ENCODE measurements around the gene DIO2.

DIO2 gene

DNA sequence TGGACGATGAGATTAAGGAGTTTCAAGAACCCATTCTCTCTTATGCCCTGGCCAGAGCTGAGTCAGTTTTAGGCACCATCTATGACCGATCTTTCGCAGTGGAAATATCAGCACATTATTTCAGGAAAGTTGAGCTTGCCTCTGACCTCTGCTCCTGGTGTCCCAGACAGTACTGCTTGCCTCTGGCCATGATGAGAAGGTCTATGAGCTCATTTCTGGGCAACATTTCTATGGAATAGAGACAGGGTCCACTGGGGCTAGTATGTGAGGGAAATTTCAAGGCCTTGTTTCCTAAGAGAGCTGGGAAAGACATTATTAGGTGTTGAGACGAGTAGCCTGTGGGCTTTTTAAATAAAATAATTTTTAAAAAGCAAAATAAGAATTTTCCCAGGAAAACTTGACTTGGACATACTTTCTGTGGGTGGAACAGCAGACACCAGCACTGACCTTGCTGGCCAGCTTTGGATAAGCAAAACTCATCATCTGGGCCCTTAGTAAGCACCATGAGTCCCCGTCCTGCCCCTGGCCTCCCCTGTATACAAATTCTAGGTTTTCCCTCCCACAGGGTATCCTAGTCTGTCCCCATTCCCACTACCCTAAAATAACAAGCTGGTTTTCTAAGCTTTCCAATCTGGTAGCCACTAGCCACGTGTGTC is 43.4 kb downstream of the DIO2 start:
- no peak for DNase-seq

- DNase-seq: no peak
These were observed 46.1 kb downstream of the DIO2 start for GRCh38 chr14:80164991-80165721.

GRCh38 chr14:80152763-80153162 is 58.5 kb downstream of the DIO2 start:
- no peak for DNase-seq

- no peak for DNase-seq
These were observed 59.1 kb downstream of the DIO2 start for GRCh38 chr14:80152166-80152565.

DNA sequence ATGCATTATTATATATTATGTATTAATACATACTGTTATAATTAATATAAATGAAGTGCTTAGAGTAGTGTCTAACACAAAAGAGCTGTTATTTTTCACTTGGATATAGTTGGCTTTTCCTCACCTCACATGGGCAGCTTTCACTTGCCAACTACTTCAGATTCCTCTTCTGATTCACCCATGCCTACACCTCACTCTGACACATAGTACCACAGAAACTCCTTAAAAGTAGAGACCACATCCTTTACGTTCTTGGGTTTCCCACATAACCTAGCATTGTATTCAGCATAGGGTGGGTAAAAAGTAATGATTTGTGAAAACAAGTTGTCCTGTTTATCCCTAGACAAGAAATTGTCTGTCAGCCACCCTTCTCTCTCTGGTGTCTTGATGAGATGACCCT is 61.0 kb downstream of the DIO2 start:
- DNase-seq: no peak
